DMS114 treated with DMSO at 0.1 percent for 48 hours (cell line): ENCODE results near the gene GIT1.

Experiments
- DNase-seq: peaks from one replicate; lab custom pipeline; 2025; ENCODE audit not compliant: unreplicated experiment; lab: John Stamatoyannopoulos, UW

GIT1 gene

DNA sequence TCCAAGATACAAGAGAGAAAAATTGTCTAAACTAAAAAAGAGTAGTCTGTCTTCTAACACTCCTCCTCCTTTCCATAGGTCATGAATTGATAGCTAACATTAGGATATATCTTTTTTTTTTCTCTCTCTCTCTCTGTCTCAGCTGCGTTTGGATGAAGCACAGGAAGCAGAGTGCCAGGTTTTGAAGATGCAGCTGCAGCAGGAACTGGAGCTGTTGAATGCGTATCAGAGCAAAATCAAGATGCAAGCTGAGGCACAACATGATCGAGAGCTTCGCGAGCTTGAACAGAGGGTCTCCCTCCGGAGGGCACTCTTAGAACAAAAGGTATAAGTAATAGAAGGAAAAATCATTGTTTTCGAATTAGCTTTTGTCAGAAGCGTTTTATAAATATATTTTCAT is 55.5 kb downstream of the GIT1 start:
- DNase-seq = no peak

DNA sequence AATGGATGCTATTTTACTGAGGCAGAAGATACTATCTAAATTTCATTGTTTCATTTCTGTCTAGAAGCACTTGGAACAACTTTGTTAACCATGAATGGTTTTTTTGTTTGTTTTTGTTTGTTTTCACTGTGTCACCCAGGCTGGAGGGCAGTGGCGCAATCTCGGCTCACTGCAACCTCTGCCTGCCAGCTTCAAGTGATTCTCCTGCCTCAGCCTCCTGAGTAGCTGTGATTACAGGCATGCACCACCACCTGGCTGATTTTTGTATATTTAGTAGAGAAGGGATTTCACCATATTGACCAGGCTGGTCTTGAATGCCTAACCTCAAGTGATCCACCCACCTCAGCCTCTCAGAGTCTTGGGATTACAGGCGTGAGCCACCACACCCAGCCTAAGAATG is 63.1 kb downstream of the GIT1 start:
- no peak for DNase-seq

- DNase-seq = no peak
Measured at GRCh38 chr17:29524692-29525091, 64.8 kb downstream of the GIT1 start.
